Thoracic aorta (tissue), 2 donors: ENCODE results near the gene GOLGA7B. TPM values are rescaled to one million over a fixed set of nuclear protein-coding genes. Genes with fewer than 3 reads are reported as not detected.

Source experiments
- ATAC-seq: fragments of 150-250 bp; one replicate; pipeline ENCODE4 v1.8.0; 2017; ENCODE audit warnings: low read depth; ENCODE audit not compliant: insufficient number of reproducible peaks, low FRiP score
- DNase-seq: peaks from one replicate; pipeline ENCODE4 v3.0.0-alpha.2; 2020; ENCODE audit warnings: low spot score
- H3K27ac ChIP-seq, 2 donors: fragments of 200-600 bp; sonication (generic); 1 replicate in 1 of 2; 2 replicates in 1 of 2; pipeline ENCODE4 v1.5.1; 2016; ENCODE audit warnings: mild to moderate bottlenecking in 2 of 2, moderate library complexity in 2 of 2
- H3K27me3 ChIP-seq: fragments of 200-600 bp; sonication (generic); replicated peaks from 2 replicates; pipeline ENCODE4 v1.6.0; 2016; ENCODE audit warnings: mild to moderate bottlenecking; ENCODE audit not compliant: insufficient read depth
- H3K36me3 ChIP-seq: fragments of 200-600 bp; sonication (generic); one replicate; pipeline ENCODE4 v1.5.1; 2016
- H3K4me1 ChIP-seq, 2 donors: fragments of 200-600 bp; sonication (generic); 1 replicate in 1 of 2; 2 replicates in 1 of 2; pipeline versions ENCODE4 v1.5.1 to v1.6.0; 2016; ENCODE audit warnings: low read depth in 2 of 2, mild to moderate bottlenecking in 1 of 2; ENCODE audit not compliant: control insufficient read depth in 1 of 2
- H3K4me3 ChIP-seq: fragments of 200-600 bp; sonication (generic); 2 replicates; pipeline ENCODE4 v1.5.1; 2016; ENCODE audit warnings: mild to moderate bottlenecking
- H3K9me3 ChIP-seq: fragments of 200-600 bp; sonication (generic); 2 replicates; pipeline ENCODE4 v1.5.1; 2016
- CTCF ChIP-seq: fragments of 200-600 bp; sonication (generic); IDR thresholded peaks from one replicate; pipeline ENCODE4 v1.5.1; 2019; ENCODE audit warnings: antibody characterized with exemption
- total RNA-seq, 2 donors: library from RNA; depleted of rRNA; stranded (reverse); fragments of >200 nt; gene quantifications; one replicate each; pipeline versions ENCODE4 v1.1.0 to v1.2.3, GENCODE V29; 2016

The GOLGA7B gene
- total RNA-seq, 2 donors from 2014 or later = 0.07 TPM; not detected in 1

- no peak overlapping the region for H3K27ac ChIP-seq
- peaks cover 0 to 8% of the 10 kb centered on the region in 2 donors for H3K4me1 ChIP-seq
- TF ChIP-seq CTCF = no peak
- DNase-seq (no peak), ATAC-seq (no peak)
- no peaks in the 10 kb centered on the region for H3K27me3 ChIP-seq
- no peak overlapping the region for H3K4me3 ChIP-seq
- H3K36me3 ChIP-seq = no peaks in the 10 kb centered on the region
- H3K9me3 ChIP-seq = no peaks in the 10 kb centered on the region
Measured at GRCh38 chr10:97887399-97887798, 37.8 kb downstream of the GOLGA7B start.

- no peaks in the 10 kb centered on the region for H3K36me3 ChIP-seq
- no peak for TF ChIP-seq CTCF
- no peaks in the 10 kb centered on the region for H3K27me3 ChIP-seq
- no peaks in the 10 kb centered on the region for H3K9me3 ChIP-seq
- H3K4me1 ChIP-seq = peaks cover 0 to 4% of the 10 kb centered on the region in 2 donors
- ATAC-seq (no peak), DNase-seq (no peak)
- no peak overlapping the region for H3K27ac ChIP-seq
- no peak overlapping the region for H3K4me3 ChIP-seq
Measured at GRCh38 chr10:97888134-97888533, 38.5 kb downstream of the GOLGA7B start.

- no peak for TF ChIP-seq CTCF
- ATAC-seq (no peak), DNase-seq (no peak)
- no peaks in the 10 kb centered on the region for H3K27me3 ChIP-seq
- H3K4me1 ChIP-seq = peaks cover 0 to 4% of the 10 kb centered on the region in 2 donors
- H3K36me3 ChIP-seq = no peaks in the 10 kb centered on the region
- H3K27ac ChIP-seq = no peak overlapping the region
- H3K9me3 ChIP-seq = no peaks in the 10 kb centered on the region
- H3K4me3 ChIP-seq = no peak overlapping the region
Measured at GRCh38 chr10:97888641-97889262, 39.1 kb downstream of the GOLGA7B start.

GRCh38 chr10:97889461-97890265, 40.0 kb downstream of the GOLGA7B start:
- no peak overlapping the region for H3K27ac ChIP-seq

More at GRCh38 chr10:97889461-97890265, 40.0 kb downstream of the GOLGA7B start:
- H3K27me3 ChIP-seq = no peaks in the 10 kb centered on the region
- no peak overlapping the region for H3K4me3 ChIP-seq
- no peaks in the 10 kb centered on the region for H3K9me3 ChIP-seq
- no peak for TF ChIP-seq CTCF
- no peaks in the 10 kb centered on the region for H3K36me3 ChIP-seq
- H3K4me1 ChIP-seq = peaks cover 0 to 4% of the 10 kb centered on the region in 2 donors
- ATAC-seq = no peak
- no peak for DNase-seq
